DMS153 treated with DMSO at 0.1 percent for 48 hours (cell line): ENCODE data around the gene ZNF563.
"Not testable (repeated sequence)": the region's sequence is repeated elsewhere in the genome, so short reads cannot be mapped to it uniquely, and the experiment has no call there.

Source experiments
- DNase-seq: peaks from one replicate; lab custom pipeline; 2025; ENCODE audit not compliant: unreplicated experiment; lab: John Stamatoyannopoulos, UW

ZNF563 gene

DNA sequence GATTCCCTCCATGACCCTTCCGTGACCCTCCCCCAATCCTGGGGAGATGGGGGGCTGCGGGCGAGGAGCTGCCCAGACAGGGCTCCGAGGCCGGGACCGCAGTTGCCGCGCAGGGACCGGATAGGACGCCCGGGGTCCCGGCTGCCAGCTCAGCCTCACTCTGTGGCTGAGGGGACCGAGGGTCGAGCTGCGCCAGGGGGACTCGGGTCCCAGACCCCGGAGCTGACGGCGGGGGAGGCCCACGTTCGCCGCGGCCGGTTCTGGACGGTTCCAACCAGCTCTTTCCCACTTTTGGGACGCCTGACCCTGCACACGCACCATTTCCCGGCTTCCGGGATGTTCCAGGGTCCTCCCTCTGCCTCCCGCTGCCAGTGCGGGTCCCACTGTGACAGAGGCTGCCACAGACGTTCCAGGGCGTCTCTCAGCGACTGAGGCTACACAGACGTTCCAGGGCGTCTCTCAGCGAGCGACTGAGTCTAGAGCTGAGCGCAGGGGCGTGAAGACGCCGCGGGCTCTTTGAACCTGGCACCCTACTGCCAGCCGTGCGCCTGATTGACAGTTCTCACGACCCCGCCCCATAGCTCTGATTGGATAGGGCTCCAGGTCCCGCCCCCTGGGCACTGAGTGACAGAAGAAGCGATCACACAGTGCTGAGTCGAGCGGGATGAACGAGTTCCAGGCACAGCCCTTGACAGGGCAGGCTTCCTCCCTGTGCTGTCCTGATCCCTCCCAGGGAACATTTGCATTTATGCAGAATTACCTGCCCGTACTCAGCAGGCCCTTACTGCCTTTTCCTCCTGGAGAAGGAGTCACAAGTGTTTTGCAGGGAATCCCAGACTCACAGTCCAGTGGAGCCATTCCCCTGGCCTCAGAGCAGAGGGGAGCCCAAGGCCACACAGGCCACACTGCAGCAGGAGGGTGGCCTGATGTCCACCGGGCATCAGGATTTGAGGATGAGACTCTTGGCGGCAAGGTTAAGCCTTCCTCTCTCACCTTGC, at the start of gene ZNF563:
TSS of gene ZNF563 (minus strand) at position 472 of the 998 bp plus-strand sequence. CDS start at position 321, 151 bp downstream.
- peak; percentile 91 for DNase-seq

DNA sequence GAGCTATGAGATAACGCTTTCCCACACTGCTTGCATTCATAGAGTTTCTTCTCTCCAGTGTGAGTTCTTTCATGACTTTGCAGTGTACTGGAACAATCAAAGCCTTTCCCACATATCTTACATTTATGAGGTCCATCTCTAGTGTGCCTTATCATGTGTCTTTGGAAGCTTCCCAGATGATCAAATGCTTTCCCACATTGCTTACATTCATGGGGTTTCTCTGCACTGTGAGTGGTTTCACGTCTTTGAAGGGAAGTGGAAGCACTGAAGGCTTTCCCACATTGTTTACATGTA, 47.0 kb upstream of the ZNF563 start:
- no peak for DNase-seq

DNA sequence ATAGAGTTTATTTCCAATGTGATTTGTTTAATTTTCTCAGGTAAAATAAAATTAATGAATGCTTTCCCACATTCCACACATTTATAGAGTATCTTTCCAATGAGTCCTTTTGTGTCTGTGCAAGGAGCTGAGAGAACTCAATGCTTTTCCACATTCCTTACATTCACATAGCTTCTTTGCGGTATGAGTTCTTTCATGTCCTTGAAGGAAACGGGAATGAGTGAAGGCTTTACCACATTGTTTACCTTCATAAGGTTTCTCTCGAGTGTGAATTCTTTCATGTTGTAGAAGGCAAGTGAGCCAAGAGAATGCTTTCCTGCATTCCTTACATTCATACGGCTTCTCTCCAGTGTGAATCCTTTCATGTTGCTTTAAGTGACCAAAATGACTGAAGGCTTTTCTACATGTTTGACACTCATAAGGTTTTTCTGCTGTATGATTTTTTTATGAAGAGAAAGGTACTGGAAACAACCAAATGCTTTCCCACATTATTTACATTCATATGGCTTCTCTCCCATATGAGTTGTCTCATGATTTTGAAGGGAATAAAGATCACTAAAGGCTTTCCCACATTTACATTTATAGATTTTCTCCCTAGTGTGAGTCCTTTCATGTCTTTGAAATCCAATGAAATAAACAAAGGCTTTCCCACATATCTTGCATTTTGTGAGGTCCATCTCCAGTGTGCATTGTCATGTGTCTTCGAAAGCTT, 46.5 kb upstream of the ZNF563 start:
- DNase-seq = no peak

DNA sequence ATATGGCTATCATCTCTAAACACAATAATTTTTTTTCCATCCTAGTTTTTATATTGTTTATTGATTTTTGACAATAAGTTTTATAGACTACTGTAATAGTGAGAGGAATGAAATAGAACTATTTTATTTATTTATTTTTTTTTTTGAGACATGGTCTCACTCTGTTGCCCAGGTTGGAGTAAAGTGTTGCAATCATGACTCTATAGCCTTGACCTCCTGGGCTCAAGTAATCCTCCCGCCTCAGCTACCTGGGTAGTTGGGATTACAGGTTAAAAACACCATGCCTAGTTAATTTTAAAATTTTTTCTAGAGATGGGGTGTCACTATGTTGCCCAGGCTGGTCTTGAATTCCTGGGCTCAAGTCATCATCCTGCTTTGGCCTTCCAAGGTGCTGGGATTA, 40.6 kb upstream of the ZNF563 start:
- no peak for DNase-seq

DNA sequence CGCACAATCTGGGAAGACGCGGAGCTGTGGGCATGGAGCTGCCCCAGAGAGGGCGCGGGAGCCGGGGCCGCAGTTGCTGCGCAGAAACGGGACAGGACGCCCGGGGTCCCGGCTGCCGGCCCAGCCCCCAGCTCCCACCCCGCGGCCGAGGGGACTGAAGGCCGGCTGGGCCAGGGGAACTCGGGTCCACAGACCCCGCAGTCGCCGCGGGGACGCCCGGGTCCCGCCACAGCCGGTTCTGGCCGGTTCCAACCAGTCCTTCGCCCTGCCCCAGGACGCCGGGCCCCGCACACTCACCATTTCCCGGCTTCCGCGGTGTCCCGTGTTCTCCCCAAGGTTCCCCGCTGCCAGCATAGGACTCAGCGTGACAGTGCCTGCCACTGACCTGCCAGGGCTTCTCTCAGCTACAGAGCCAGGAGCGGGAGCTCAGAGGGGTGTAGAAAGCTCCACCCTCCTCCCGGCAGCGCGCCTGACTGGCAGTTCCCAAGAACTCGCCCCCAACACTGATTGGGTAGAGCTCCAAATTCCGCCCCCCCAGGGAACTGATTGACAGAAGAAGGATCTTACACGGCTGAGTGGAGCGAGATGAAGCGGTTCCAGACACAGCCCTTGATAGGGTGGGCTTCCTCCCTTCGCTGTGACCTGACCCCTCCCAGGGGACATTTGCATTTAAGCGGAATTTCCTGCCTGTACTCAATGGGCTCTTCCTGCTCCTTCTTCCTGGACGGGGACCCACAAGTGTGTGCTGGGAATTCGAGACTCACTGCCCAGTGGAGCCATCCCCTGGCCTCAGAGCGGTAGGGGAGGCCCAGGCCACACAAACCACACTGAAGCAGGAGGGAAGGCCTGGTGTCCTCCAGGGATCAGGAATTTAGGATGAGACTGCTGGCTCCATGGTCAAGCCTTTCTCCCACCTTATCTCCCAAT, 32.1 kb upstream of the ZNF563 start, which contains the start of gene ZNF442:
TSS of gene ZNF442 (minus strand) at position 448 of the 927 bp plus-strand sequence. CDS start 2,052 bp downstream, outside the sequence.
- DNase-seq = peak; percentile 25

DNA sequence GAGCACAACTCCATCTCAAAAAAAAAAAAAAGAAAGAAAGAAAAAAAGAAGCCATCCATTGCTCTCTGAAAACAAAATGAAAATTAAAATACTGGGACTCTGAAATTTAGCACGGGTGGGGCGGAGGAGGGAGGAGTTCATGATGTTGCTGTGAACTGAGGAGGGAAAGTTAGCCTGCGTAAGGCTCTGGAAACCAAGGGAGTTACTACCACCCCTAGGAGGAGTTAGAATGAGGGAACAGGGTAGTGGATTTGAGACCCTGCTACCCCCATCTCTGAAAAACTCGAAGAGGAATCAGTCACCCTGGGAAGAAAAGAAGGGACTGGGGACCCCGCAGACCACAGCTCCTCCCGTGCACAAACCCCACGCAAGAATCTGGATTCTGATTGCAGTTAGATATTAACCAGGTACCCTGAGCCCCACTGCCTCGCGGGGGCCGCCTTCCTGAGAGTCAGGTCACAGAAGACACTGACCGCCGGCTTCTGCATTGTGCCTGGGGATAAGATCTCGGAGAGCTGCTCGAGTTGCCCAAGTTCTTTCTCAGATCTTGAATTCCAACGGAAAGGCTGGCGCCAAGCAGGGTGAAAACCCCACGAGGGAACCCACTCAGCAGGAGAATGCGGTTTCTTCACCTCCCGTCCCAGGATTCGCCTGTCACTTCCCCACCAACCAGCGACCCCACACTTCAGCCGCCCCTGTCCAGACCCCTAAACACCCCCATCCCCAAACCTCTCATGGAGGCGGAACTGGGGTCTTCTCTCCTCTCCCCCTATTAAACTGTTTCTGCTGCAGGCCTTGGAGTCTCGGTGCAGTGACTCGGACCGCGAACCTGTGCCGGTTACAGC, 31.2 kb upstream of the ZNF563 start:
- DNase-seq = no peak

DNA sequence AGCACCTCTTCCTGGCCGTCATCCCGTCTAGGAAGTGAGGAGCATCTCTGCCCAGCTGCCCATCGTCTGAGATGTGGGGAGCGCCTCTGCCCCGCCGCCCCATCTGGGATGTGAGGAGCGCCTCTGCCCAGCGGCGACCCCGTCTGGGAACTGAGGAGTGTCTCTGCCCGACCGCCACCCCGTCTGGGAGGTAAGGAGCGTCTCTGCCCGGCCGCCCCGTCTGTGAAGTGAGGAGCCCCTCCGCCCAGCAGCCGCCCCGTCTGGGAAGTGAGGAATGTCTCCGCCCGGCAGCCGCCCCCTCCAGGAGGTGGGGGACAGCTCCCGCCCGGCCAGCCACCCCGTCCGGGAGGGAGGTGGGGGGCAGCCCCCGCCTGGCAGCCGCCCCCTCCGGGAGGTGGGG, 28.8 kb upstream of the ZNF563 start:
- not testable (repeated sequence) for DNase-seq

DNA sequence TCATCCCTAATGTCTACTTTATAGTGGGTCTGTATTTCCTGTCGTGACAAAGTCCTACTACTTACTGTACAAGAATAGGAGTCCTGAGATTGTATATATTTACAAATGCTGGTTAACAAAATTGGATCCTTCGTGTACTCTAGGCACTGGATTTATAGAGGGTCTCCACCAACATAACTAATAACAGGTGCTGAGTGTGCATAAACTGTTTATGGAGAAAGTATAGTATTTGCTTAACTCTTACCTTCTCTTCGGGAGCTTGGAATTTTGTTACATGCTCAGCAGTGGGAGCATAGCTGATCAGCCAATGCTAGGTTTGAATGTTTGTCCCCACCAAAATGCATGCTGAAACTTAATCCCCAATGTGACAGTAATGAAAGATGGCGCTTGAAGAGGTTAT, 19.9 kb upstream of the ZNF563 start:
- no peak for DNase-seq

DNA sequence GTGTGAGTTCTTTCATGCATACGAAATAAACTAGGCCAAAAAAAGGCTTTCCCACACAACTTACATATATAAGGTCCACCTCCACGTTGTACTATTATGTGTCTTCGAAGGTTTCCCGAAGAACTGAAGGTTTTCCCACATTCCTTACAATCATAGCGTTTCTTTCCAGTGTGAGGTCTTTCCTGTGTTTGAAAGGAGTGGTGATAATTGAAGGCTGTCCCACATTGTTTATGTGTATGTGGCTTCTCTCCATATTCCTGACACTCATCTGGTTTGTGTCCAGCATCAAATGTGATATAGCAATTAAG, 17.4 kb upstream of the ZNF563 start:
- no peak for DNase-seq

DNA sequence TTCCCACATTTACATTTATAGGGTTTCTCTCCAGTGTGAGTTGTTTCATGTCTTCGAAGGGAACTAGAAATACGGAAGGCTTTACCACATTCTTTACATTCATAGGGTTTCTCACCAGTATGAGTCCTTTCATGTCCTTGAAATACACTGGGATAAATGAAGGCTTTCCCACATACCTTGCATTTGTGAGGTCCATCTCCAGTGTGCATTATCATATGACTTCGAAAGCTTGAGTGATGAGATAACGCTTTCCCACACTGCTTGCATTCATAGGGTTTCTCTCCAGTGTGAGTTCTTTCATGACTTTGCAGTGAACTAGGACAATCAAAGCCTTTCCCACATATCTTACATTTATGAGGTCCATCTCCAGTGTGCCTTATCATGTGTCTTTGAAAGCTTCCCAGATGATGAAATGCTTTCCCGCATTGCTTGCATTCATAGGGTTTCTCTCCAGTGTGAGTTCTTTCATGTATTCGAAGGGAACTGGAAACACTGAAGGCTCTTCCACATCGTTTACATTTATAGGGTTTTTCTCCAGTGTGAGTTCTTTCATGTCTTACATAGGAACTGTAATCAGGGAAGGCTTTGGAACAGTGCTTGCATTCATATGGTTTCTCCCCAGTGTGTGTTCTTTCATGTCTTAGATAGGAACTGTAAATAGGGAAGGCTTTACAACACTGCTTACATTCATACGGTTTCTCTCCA, 16.9 kb upstream of the ZNF563 start:
- no peak for DNase-seq

DNA sequence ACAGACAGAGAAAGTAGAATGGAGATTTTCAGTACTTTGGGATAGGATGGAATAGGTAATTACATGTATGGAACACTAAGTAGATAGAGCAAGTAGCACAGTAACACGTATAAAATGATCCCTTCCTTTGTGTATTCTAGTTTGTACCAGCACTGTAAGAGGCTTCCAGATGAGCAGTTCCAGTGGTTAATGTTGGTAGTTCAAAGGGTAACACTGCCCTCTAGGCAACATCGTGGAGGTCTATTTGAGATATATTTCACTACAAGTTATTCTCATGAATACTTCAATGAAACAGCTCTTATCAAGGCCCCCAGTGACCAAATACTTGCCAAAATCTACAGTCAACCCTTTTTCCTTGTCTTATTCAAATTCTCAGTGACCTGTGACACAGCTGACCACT, 13.5 kb upstream of the ZNF563 start:
- DNase-seq = no peak

DNA sequence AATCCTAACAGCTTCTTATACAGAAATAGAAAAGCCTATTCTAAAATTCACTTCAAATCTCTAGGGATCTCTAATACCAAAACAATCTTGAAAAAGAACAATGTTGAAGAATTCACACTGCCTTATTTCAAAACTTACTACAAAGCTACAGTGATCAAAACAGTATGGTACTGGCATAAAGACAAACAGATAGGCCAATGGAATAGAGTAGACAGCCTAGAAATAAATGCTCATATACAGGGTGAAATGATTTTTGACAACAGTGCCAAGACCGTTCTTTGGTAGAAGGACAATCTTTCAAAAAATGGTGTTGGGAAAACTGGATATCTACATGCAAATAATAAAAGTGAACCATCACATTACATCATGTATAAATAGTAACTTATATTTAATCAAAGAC, 11.8 kb upstream of the ZNF563 start:
- no peak for DNase-seq

DNA sequence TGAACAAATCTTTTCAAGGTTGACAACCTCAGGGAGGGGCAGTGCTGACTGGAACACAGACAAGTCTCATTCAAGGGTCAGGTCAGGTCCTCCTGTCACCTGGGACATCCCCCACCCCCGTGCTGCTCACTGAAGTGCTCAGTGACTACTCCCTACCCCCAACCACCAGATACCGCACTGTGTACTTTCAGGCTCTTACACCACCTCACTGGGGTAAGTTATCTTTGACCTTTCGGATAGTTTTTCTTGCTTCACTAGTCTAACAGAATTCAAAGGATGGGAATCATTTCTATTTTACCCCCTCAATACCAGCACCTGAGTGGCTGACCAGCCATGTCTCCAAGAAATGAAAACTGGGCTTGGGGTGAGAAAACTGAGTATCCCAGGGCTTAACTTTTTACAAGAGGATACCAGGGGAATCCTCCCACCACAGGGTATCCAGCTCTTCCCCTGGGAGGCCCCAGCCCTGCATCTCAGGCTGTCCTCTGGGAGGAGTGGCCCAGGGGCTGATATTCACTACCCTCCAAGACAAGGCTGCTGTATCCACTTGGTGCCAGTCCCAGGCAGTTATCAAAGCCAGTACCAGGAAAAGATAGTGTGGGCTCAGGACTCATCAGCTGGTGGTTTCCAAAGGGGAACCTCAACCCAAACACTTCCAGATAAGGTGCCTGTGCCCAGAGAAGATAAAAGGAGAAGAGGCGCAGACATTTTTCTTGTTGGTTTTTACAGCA, 2.1 kb downstream of the ZNF563 start:
- DNase-seq = no peak

DNA sequence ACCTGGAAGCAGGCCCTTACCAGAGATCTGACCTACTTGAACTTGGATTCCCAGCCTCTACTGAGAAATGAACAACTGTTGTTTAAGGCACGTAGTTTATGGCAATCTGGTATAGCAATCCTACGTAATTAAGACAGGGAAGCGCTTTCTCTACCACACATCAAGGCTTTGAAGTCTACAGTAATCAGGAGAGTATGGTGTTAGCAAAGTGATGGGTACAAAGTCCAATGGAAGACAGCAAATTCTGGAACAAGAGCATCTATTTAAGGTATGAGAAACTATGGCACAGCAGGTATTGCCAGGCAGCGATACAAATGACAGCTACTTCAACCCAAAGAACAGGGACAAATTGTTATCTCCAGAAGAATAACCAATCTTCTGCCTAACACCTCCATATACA, 3.1 kb downstream of the ZNF563 start:
- DNase-seq = no peak

DNA sequence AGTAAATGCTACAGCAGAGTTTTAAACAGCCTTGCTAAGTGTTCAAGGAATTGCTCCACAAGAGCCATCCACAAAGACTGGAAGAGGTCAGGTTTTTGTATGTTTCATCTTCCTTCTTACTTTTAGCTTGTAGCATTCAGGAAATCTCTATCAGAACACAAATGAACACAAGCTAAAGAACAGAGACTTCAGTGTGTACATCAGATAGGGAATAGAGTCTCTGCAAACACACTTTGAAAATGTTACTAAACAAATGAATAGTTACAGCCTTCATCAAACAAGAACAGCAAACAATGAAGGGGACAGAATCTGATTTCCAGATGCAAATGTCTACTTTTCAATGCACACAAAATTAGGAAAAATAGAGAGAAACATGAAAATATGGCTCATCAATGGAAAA, 7.7 kb downstream of the ZNF563 start:
- no peak for DNase-seq

DNA sequence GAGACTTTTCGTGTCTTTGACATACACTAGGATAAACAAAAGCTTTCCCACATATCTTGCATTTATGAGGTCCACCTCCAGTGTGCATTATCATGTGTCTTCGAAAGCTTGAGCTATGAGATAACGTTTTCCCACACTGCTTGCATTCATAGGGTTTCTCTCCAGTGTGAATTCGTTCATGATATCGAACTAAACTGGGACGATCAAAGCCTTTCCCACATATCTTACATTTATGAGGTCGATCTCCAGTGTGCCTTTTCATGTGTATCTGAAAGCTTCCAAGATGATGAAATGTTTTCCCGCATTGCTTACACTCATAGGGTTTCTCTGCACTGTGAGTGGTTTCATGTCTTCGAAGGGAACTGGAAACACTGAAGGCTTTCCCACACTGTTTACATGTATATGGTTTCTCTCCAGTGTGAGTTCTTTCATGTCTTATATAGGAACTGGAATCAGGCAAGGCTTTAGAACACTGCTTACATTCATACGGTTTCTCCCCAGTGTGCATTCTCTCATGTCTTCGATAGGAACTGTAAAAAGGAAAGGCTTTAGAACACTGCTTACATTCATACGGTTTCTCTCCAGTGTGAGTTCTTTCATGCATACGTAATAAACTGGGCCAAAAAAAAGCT, 14.5 kb downstream of the ZNF563 start:
- DNase-seq = no peak

DNA sequence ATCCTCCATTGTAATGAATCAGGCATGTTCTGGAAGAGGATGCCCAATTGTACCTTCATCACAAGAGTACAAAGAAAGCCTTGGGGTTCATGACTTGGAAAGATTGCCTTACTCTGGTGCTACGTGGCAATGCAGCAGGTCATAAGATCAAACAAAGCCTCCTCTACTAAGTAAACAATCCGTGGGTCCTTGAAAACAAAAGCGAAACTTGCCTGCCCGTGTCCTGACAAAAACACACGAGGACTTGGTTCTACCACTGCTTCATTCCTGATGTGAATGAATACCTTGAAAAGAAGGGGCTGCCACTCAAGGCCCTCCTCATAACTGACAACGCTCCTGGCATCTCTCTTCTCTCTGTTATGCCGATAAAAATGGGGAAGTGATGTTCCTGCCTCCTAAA, 18.9 kb downstream of the ZNF563 start:
- no peak for DNase-seq

DNA sequence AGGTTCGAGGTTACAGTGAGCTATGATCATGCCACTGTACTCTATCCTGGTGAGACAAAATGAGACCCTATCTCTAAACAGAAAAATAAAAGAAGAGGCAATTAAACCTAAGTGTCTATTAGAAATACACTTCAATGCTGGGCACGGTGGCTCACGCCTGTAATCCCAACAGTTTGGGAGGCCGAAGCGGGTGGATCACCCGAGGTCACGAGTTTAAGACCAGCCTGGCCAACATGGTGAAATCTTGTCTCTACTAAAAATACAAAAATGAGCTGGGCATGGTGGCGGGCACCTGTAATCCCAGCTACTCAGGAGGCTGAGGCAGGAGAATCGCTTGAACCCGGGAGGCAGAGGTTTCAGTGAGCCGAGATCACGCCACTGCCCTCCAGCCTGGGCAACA, 24.5 kb downstream of the ZNF563 start:
- DNase-seq = not testable (repeated sequence)

DNA sequence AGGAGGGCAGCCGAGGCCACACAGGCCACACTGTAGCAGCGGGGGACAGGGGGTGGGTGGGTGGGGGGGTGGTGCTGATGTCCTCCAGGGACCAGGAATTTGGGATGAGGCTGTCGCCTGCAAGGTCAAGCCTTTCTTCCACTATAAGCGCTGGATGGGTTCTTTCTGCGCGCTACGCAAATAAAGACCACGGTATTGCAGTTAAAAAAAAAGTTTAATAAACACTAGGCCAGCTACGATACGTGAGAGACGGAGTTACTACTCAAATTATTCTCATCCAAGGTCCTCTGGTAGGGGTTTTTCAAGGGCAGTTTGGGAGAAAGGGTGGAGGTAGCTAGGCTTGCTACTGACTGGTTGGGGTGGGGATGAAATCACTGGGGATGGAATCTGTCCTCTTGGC, 38.2 kb downstream of the ZNF563 start:
- DNase-seq = no peak
